Ishikawa (cell line): Measurements from ENCODE around the gene ABR.

Experiments
- CEBPB ChIP-seq: IDR thresholded peaks from 2 replicates; pipeline ENCODE4 v1.6.1; 2012
- CREB1 ChIP-seq: IDR thresholded peaks from 2 replicates; pipeline ENCODE4 v1.6.1; 2012; ENCODE audit warnings: low read depth
- EGR1 ChIP-seq: IDR thresholded peaks from 2 replicates; pipeline ENCODE4 v1.6.1; 2012
- EP300 ChIP-seq: IDR thresholded peaks from 2 replicates; pipeline ENCODE4 v1.6.1; 2012; ENCODE audit warnings: borderline replicate concordance
- FOXM1 ChIP-seq: IDR thresholded peaks from 2 replicates; pipeline ENCODE4 v1.6.1; 2012; ENCODE audit warnings: low read depth, borderline replicate concordance
- NFIC ChIP-seq: IDR thresholded peaks from 2 replicates; pipeline ENCODE4 v1.6.1; 2012
- RAD21 ChIP-seq: IDR thresholded peaks from 2 replicates; pipeline ENCODE4 v1.6.1; 2012; ENCODE audit warnings: low read depth
- TAF1 ChIP-seq: IDR thresholded peaks from 2 replicates; pipeline ENCODE4 v1.6.1; 2012; ENCODE audit warnings: low read depth, mild to moderate bottlenecking
- TCF12 ChIP-seq: IDR thresholded peaks from 2 replicates; pipeline ENCODE4 v1.6.1; 2012; ENCODE audit warnings: low read depth
- TEAD4 ChIP-seq: IDR thresholded peaks from 2 replicates; pipeline ENCODE4 v1.6.1; 2012
- YY1 ChIP-seq: IDR thresholded peaks from 2 replicates; pipeline ENCODE4 v1.6.1; 2012; ENCODE audit warnings: low read depth
- ZBTB7A ChIP-seq: IDR thresholded peaks from 2 replicates; pipeline ENCODE4 v1.6.1; 2012; ENCODE audit warnings: low read depth
- TF ChIP-seq, protein P1 (sequence below): IDR thresholded peaks from 2 replicates; pipeline ENCODE4 v1.6.1; 2012
- TF ChIP-seq, protein P2 (sequence below): IDR thresholded peaks from 2 replicates; pipeline ENCODE4 v1.6.1; 2012; ENCODE audit warnings: low read depth, mild to moderate bottlenecking
- TF ChIP-seq, protein P3 (sequence below): IDR thresholded peaks from 2 replicates; pipeline ENCODE4 v1.6.1; 2012

ABR gene

DNA sequence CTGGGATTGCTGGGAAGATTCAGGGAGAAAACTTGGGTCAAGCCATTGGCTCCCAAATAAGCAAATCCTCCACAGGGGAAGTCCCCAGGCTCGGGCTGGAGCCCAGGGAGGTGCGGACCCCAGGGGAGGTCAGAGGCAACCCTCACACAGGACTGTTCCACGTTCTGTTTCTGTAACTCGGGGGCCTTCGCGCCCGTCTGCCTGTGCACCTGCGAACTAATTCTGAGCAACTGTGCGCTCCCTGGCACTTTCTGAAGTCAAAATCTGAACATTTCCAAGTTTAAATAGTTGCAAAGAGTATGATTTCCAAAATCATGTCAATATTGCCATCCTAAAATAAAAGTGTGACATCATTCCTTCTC, 166.1 kb downstream of the ABR start:
- no peak for TF ChIP-seq CEBPB
- no peak for TF ChIP-seq TAF1
- TF ChIP-seq, protein P1, sequence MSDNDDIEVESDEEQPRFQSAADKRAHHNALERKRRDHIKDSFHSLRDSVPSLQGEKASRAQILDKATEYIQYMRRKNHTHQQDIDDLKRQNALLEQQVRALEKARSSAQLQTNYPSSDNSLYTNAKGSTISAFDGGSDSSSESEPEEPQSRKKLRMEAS = no peak
- no peak for TF ChIP-seq ZBTB7A
- TF ChIP-seq TCF12 = no peak

DNA sequence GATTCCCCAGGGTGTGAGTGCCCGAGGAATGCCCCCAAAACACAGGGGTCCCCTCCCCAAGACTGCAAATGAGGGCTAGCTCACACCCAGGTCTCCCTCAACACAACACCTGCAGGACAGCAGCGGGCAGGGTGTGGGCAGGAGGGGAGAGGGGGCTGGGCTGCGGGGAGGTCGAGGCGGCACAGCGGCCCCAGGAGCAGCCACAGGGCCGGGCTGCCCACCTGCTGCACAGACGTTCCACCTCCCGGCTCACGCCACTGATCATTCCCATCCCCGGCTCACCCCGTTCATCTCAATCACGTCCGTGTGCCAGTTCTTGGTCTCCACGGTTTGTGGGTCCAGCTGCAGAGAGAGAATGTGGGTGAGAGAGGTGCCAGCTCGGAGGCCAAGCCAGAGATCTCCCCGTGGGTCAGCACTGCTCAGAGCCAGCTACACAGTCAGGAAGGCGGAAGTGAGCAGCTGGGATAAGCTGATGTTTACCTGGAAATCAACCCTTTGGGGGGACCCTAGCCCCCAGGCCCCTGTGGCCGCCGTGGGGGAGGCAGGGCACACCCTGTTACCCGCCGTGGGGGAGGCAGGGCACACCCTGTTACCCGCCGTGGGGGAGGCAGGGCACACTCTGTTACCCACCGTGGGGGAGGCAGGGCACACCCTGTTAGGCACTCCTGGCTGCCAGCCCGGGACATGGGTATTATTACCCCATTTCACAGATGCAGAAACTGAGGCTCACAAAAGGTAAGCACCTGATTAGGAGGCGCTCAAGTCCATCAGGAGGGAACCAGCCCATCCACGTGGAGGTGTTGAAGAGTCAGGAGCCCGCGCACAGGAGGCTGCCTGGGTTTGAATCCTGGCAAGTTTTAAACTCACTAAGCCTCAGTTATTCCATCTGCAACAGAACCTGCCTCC, 166.7 kb downstream of the ABR start:
- TF ChIP-seq, protein P2, sequence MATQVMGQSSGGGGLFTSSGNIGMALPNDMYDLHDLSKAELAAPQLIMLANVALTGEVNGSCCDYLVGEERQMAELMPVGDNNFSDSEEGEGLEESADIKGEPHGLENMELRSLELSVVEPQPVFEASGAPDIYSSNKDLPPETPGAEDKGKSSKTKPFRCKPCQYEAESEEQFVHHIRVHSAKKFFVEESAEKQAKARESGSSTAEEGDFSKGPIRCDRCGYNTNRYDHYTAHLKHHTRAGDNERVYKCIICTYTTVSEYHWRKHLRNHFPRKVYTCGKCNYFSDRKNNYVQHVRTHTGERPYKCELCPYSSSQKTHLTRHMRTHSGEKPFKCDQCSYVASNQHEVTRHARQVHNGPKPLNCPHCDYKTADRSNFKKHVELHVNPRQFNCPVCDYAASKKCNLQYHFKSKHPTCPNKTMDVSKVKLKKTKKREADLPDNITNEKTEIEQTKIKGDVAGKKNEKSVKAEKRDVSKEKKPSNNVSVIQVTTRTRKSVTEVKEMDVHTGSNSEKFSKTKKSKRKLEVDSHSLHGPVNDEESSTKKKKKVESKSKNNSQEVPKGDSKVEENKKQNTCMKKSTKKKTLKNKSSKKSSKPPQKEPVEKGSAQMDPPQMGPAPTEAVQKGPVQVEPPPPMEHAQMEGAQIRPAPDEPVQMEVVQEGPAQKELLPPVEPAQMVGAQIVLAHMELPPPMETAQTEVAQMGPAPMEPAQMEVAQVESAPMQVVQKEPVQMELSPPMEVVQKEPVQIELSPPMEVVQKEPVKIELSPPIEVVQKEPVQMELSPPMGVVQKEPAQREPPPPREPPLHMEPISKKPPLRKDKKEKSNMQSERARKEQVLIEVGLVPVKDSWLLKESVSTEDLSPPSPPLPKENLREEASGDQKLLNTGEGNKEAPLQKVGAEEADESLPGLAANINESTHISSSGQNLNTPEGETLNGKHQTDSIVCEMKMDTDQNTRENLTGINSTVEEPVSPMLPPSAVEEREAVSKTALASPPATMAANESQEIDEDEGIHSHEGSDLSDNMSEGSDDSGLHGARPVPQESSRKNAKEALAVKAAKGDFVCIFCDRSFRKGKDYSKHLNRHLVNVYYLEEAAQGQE = no peak
- TF ChIP-seq NFIC (no peak), RAD21 (no peak), EP300 (no peak), EGR1 (no peak), TAF1 (no peak), ZBTB7A (no peak)
- TF ChIP-seq, protein P3, sequence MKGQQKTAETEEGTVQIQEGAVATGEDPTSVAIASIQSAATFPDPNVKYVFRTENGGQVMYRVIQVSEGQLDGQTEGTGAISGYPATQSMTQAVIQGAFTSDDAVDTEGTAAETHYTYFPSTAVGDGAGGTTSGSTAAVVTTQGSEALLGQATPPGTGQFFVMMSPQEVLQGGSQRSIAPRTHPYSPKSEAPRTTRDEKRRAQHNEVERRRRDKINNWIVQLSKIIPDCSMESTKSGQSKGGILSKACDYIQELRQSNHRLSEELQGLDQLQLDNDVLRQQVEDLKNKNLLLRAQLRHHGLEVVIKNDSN = no peak

DNA sequence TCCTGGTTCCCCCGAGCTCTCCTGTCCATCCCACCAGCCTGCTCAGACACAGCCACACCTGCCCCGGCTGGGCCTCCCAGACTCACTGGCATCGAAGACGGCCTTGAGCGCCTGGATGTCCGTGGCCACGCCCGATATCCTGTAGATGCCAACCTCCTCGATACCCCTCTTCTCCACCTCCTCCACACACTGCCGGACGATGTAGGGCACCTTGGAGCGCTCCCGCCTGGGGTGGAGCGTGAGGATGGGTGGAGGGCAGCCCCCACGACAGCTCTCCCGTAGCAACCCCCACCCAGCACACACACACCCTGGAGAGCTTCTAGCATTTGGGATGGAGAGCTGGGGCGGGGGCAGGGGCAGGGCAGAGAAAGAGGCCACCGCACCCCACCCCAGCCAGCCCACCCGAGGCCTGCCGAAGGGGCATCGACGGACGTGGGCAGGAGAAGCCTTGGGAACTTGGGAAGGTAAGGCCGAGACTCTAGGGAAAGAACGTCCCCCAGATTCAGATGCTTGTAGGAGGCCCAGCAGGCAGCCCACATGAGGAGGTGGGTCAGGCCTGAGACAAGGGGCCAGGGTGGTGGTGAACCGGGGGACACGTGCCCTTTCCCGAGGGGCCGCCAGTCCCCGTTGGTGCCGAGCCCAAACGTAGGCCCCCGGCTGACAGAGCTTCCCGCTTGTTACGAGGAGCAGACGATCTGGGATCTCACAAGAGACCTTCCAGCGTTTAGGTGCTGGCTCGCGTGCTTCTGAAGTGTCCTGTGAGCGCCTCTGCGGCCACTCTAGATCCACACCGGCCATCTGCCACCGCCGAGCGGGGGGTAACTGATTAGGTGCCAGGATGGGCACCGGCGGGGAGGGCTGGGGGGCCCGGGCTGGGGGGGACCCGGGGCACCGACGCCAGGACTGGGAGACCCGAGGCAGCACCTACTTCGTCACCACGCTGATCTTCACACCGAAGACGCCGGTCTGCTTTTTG, 167.7 kb downstream of the ABR start:
- TF ChIP-seq TAF1 (no peak), TCF12 (no peak), EGR1 (no peak), YY1 (no peak)
- TF ChIP-seq, protein P2 = no peak
- TF ChIP-seq, protein P1 = no peak; the same call in 1 of the 2 replicates

DNA sequence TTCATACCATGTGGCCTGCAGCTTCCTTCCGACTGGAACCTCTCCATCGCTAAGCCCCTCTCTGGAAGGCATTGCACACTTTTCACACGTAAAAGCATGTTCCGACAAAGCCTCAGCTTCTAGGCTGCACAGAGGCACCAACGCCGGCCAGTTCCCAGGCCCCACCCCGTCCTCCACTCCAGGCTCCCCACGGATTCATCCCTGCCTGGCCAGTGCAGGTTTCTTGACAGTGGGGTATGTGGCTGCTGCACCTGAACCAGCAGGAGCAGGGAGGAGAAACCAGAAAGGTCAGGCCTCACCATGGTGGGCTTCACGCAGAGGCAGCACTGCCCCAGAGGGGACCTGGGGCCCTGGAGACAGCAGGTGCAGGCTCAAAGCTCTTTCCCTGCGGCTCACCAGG, 168.6 kb downstream of the ABR start:
- TF ChIP-seq EGR1 (no peak), TCF12 (no peak), NFIC (no peak), ZBTB7A (no peak)

DNA sequence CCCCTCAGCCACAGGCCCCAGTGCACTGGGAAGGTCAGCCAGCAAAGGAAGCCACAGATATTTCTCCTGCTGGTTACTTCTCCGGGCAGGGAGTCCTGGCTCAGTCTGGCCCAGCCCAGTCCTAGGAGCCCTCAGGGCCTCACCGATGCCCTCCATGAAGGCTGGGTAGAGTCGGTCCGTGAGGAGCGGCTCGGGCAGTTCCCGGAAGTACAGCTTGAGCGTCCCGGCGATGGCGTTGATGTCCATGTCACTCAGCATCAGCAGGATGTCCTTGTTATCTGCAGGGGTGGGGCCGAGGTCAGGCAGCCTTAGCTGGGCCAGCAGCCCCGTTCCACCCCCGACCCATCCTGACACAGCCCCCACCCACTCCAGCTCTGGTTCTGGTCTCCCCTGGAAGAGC, 169.2 kb downstream of the ABR start:
- TF ChIP-seq, protein P1 = no peak
- no peak for TF ChIP-seq FOXM1
- no peak for TF ChIP-seq TAF1
- TF ChIP-seq EGR1 = no peak
- TF ChIP-seq ZBTB7A = no peak
- TF ChIP-seq, protein P3 = no peak
- TF ChIP-seq TCF12 = no peak
- TF ChIP-seq EP300 = no peak
- TF ChIP-seq RAD21 = no peak
- TF ChIP-seq NFIC = no peak
- TF ChIP-seq YY1 = no peak
- TF ChIP-seq, protein P2 = no peak
- no peak for TF ChIP-seq TEAD4
- TF ChIP-seq CREB1 = no peak
- no peak for TF ChIP-seq CEBPB
